HL-60 (cell line): ENCODE data around the gene GSTO2.

Experiments used
- CTCF ChIP-seq: IDR thresholded peaks from one replicate; pipeline ENCODE4 v1.5.1; 2011; ENCODE audit warnings: low read length, control low read depth, inconsistent platforms; ENCODE audit not compliant: insufficient read depth
- GABPA ChIP-seq: IDR thresholded peaks from 2 replicates; pipeline ENCODE4 v1.6.1; 2012; ENCODE audit warnings: low read depth
- SPI1 ChIP-seq: IDR thresholded peaks from 2 replicates; pipeline ENCODE4 v1.6.1; 2012; ENCODE audit warnings: low read depth, mild to moderate bottlenecking, borderline replicate concordance

GRCh38 chr10:104300002-104300735 lies 31.2 kb downstream of the GSTO2 start:
- TF ChIP-seq CTCF (no peak), SPI1 (no peak), GABPA (no peak)
